ENCODE data around the gene ST8SIA6.

DNA sequence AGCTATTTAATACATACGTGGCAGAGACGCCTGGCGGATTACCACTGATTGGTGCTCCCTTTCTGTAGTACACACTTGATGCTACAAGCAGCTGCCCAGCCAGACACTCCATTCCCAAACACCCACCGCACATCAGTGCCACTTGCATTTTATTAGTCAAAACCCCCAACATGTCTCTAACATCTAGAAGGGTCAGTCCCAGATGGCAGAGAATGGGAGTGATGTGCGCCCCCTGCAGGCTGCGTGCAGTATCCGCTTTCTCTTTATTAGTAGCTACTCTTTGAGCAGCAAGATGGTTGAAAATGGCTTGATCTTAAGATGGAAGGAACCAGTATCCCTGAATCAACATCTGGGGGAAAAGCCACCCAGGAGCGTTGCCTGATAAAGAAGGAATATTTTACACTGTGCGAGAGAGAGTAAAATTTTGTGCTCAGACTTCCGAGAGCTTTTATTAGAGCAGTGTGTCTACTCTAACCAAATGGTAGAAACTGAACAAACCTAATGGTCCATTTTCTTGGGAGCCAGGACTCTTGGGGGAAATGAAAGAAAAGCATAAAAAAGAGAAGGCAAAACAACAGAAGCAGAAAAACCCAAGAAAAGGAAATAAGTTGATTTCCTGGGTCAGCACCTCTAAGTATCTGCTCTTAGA, 78.3 kb downstream of the ST8SIA6 start:
- TF ChIP-seq, protein P1, sequence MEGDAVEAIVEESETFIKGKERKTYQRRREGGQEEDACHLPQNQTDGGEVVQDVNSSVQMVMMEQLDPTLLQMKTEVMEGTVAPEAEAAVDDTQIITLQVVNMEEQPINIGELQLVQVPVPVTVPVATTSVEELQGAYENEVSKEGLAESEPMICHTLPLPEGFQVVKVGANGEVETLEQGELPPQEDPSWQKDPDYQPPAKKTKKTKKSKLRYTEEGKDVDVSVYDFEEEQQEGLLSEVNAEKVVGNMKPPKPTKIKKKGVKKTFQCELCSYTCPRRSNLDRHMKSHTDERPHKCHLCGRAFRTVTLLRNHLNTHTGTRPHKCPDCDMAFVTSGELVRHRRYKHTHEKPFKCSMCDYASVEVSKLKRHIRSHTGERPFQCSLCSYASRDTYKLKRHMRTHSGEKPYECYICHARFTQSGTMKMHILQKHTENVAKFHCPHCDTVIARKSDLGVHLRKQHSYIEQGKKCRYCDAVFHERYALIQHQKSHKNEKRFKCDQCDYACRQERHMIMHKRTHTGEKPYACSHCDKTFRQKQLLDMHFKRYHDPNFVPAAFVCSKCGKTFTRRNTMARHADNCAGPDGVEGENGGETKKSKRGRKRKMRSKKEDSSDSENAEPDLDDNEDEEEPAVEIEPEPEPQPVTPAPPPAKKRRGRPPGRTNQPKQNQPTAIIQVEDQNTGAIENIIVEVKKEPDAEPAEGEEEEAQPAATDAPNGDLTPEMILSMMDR (conservative IDR thresholded peaks at IDR 0.05; ENCODE audit: low read length) = peak; percentile 87
- no peak for TF ChIP-seq EZH2phosphoT487 (IDR thresholded peaks at IDR 0.05; ENCODE audit: borderline replicate concordance, low read depth, low read length)
